Measurements from ENCODE around the gene THSD7B.

- TF ChIP-seq CTCF (IDR thresholded peaks at IDR 0.05; ENCODE audit: low read depth, low read length, poor library complexity, severe bottlenecking) (no peak), EZH2phosphoT487 (IDR thresholded peaks at IDR 0.05; ENCODE audit: borderline replicate concordance, low read length) (no peak)
Observed at GRCh38 chr2:137005210-137005609, 239.9 kb downstream of the THSD7B start.

Data from DOHH2 (cell line).